GM12801 (cell line): ENCODE data around the gene JCAD.

ENCODE experiments used
- CTCF ChIP-seq: IDR thresholded peaks from one replicate; pipeline ENCODE4 v1.5.1; 2011; ENCODE audit warnings: control low read depth; ENCODE audit not compliant: insufficient read length; ENCODE audit errors: extremely low read depth

Gene JCAD

GRCh38 chr10:29991382-29991781 is 68.0 kb downstream of the JCAD start:
- no peak for TF ChIP-seq CTCF

- TF ChIP-seq CTCF: no peak
Observed at GRCh38 chr10:29987471-29987870, 71.9 kb downstream of the JCAD start.

DNA sequence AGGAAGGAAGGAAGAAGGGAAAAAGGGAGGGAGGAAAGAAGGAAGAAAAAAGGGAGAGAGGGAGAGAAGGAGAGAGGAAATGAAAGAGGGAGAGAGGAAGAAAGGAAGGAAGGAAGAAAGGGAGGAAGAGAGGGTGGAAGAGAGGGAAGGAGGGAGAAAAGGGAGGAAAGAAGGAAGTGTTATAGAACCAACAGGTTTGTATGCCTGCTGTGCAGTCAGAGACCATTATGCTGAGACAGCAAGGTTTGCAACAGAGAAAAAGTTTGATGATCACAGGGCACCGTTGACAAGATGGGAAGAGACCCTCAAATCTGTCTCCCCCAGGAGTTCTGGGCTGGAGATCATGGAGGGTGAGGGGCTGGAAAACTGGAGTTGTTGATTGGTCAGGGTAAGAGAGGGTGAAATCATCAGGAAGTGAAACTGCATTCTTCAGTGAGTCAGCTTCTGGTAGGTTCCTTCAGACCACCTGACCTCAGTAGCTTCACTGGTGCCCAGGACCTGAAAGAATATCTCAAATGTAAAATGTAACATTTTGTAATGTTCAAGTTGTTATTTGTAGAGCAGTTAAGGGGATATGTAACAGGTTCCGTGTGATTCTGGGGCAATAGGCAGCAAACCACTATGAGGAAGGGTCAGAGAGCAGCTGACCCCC is 76.3 kb downstream of the JCAD start:
- no peak for TF ChIP-seq CTCF

DNA sequence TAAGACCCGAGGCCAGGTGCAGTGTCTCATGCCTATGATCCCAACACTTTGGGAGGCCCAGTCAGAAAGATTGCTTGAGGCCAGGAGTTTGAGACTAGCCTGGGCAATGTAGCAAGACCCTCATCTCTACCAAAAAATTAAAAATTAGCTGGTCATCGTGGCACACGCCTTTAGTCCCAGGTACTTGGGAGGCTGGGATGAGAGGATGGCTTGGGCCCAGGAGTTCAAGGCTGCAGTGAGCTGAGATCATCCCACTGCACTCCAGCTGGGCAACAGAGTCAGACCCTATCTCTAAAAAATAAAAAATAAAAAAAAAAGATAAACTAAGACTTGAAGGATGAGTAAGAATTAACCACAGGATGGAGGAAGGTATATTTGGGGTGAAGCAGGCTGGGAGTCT is 77.9 kb downstream of the JCAD start:
- no peak for TF ChIP-seq CTCF

DNA sequence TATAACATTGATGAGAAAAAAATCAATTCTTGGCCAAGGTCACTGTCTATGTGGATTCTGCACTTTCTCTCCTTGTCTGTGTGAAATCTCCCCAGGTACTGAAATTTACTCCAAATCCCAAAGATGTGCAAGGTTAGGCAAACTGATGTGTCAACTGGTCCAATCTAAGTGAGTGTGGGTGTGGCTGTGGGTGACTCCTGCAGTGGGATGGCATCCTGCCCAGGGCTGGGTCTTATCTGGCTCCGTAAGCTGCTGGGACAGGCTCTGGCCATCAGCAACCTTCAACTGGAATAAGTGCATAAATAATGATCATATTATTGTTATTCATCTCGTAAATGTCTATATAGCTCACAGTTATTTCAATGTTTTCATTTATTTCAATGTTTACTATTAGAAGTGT is 79.3 kb downstream of the JCAD start:
- TF ChIP-seq CTCF: no peak

GRCh38 chr10:29977171-29977570 is 82.2 kb downstream of the JCAD start:
- no peak for TF ChIP-seq CTCF

DNA sequence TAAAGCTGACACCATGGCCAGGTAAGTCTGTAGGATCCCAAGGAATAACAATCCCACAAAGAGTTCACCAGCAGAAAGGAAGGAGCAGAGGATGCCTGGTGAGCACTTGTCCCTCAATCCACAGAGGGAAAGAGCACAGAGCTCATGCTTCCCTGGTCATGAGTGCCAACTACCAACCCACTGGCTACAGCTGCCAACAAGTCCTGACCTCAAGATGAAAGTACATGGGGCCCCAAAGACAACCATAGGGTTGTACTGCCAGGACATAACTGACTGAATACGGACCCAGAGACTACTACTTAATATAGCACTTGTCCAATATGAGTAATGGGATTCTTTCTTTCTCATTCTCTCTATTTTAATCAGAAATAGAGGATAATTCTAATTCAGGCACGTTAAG is 83.3 kb downstream of the JCAD start:
- no peak for TF ChIP-seq CTCF
